GM21528 (cell line): ENCODE data around the gene CCDC144A.
"Not testable (repeated sequence)": the region's sequence is repeated elsewhere in the genome, so short reads cannot be mapped to it uniquely, and the experiment has no call there.

Source experiments
- ATAC-seq: cut with Tn5 transposase; IDR thresholded peaks from one replicate; pipeline ENCODE4 v1.9.1; 2021; ENCODE audit warnings: mild to moderate bottlenecking, moderate library complexity; ENCODE audit not compliant: unreplicated experiment, low FRiP score

The CCDC144A gene

GRCh38 chr17:16818340-16818739 is 128.3 kb downstream of the CCDC144A start:
- no peak for ATAC-seq

DNA sequence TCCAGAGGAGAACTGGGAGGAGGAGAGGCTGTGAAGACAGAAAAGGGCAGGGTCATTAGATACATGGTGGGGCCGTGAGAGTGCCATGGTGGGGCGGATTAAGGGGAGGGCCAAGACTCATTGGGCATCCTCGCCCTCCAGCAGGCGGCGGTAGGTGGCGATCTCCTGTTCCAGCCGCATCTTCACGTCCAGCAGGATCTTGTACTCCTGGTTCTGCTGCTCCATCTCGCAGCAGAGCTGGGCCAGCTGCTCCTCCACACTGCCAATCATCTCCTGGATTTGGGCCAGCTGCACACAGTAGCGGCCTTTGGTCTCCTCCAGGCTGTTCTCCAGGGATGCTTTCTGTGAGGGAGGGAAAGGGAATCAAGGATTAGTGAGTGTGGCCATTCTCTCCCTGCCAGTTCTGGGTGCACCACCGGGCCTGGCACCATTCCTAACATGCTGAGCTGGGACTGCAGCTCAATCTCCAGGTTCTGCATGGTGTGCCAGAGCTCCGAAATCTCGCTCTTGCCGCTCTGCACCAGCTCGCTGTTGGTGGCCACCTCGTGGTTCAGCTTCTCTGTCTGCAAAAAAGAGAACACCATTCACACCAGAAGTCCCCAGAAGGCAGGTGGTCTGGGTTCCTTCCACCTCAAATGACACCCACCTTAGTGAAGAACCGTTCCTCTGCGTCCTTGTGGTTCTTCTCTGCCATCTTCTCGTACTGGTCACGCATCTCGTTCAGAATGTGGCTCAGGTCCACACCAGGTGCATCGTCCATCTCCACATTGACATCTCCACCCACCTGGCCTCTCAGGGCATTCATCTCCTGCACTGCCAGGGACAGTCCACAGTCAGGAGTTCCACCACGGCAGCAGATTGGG is 129.0 kb downstream of the CCDC144A start:
- no peak for ATAC-seq

GRCh38 chr17:16820161-16820877 is 130.3 kb downstream of the CCDC144A start:
- no peak for ATAC-seq

- ATAC-seq = no peak
Observed at GRCh38 chr17:16820979-16821543, 131.0 kb downstream of the CCDC144A start.

DNA sequence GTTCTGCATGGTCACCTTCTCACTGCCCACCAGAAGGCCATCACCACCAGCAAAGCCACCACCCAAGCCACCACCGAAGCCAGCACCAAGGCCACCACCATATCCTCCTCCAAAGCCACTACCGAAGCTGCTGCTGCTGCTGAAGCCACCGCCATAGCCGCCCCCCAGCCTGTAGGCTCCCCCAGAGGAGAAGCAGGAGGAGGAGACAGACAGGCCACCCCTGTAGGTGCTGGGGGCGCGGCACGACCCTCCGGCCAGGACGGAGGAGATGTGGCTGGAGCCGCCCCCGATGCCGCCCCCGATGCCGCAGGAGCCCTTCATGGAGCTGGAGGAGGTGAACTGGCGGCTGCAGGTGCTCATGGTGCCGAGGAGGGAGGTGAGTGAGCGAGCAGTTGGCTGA is 132.1 kb downstream of the CCDC144A start:
- not testable (repeated sequence) for ATAC-seq

DNA sequence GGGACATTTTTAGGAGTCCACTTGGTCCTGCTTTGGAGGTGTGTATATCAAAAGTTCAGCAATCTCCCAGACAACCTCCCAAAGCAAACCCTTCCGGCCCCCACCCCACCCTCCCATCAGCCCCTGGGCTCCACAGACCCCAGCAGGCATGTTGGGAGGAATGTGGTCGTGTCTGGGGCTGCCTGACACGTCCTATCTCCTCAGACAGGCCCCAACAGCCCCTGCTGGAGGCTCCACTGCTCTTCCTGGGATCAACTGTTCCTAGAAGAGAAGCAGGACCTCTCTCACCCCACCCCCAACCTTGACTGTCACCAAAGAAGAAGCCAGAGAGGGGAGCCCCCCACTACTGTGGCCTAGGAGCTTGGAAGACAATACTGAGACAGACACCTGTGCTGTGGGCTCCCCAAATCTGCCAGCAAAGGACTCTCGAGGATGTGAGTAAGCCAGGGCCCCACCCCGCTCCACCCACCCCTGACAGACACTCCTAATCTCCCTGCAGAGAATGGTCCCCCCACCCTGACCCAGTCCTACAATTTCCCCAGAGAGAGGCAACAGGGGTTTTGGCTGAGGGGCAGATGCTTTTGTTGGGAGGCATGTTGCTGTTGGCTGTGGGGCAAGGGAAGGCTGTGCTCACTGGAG is 133.8 kb downstream of the CCDC144A start:
- ATAC-seq = not testable (repeated sequence)
